GM10266 (cell line): Measurements from ENCODE around the gene NXPH4.

Source experiments
- DNase-seq: peaks from one replicate; pipeline ENCODE4 v3.0.0; 2012; ENCODE audit errors: extremely low spot score
- CTCF ChIP-seq: IDR thresholded peaks from 2 replicates; pipeline ENCODE4 v1.5.1; 2012; ENCODE audit warnings: mild to moderate bottlenecking, low read depth; ENCODE audit not compliant: control insufficient read depth, insufficient read depth; ENCODE audit errors: missing control alignments

Gene NXPH4

GRCh38 chr12:57202321-57202720 lies 14.3 kb upstream of the NXPH4 start:
- DNase-seq = no peak

GRCh38 chr12:57203201-57203600 lies 13.4 kb upstream of the NXPH4 start:
- TF ChIP-seq CTCF = no peak
- no peak for DNase-seq

More at GRCh38 chr12:57202321-57202720, 14.3 kb upstream of the NXPH4 start:
- no peak for TF ChIP-seq CTCF

- no peak for DNase-seq
- no peak for TF ChIP-seq CTCF
Observed at GRCh38 chr12:57203791-57204190, 12.8 kb upstream of the NXPH4 start.

GRCh38 chr12:57204454-57204853 lies 12.1 kb upstream of the NXPH4 start:
- no peak for DNase-seq
- TF ChIP-seq CTCF = no peak

- no peak for TF ChIP-seq CTCF
- no peak for DNase-seq
Observed at GRCh38 chr12:57205186-57205585, 11.4 kb upstream of the NXPH4 start.

GRCh38 chr12:57205931-57206330 lies 10.7 kb upstream of the NXPH4 start:
- TF ChIP-seq CTCF = no peak
- DNase-seq = no peak

- DNase-seq = no peak
Observed at GRCh38 chr12:57207731-57208630, 8.6 kb upstream of the NXPH4 start.

More at GRCh38 chr12:57207731-57208630, 8.6 kb upstream of the NXPH4 start:
- TF ChIP-seq CTCF = no peak
